ENCODE measurements around the gene ZNF662. TPM values are rescaled to one million over a fixed set of nuclear protein-coding genes. Genes with fewer than 3 reads are reported as not detected.

Gene ZNF662
- total RNA-seq, 1 donor, result 3.5 TPM

- DNase-seq (ENCODE audit: low read depth), result no peak
- no peak for TF ChIP-seq CTCF (IDR thresholded peaks at IDR 0.05; ENCODE audit: insufficient read depth, low read depth, low read length)
- H3K4me3 ChIP-seq (ENCODE audit: low read depth, low read length), result no peak overlapping the region
Measured at GRCh38 chr3:42871592-42872196, 34.2 kb upstream of the ZNF662 start.

- TF ChIP-seq CTCF (IDR thresholded peaks at IDR 0.05; ENCODE audit: insufficient read depth, low read depth, low read length), result no peak
- H3K4me3 ChIP-seq (ENCODE audit: low read depth, low read length), result no peak overlapping the region
- DNase-seq (ENCODE audit: low read depth), result no peak
Measured at GRCh38 chr3:42872718-42873117, 33.2 kb upstream of the ZNF662 start.

- no peak overlapping the region for H3K4me3 ChIP-seq (ENCODE audit: low read depth, low read length)
- no peak for TF ChIP-seq CTCF (IDR thresholded peaks at IDR 0.05; ENCODE audit: insufficient read depth, low read depth, low read length)
- DNase-seq (ENCODE audit: low read depth), result no peak
Measured at GRCh38 chr3:42873221-42873982, 32.5 kb upstream of the ZNF662 start.

GRCh38 chr3:42874749-42875148 is 31.2 kb upstream of the ZNF662 start:
- TF ChIP-seq CTCF (IDR thresholded peaks at IDR 0.05; ENCODE audit: insufficient read depth, low read depth, low read length), result no peak
- H3K4me3 ChIP-seq (ENCODE audit: low read depth, low read length), result no peak overlapping the region
- DNase-seq (ENCODE audit: low read depth), result no peak

GRCh38 chr3:42875325-42876151 is 30.4 kb upstream of the ZNF662 start, which contains the start of gene CYP8B1:
TSS of gene CYP8B1 (minus strand) at chr3:42875879. CDS start at chr3:42875816, 63 bp downstream.
- TF ChIP-seq CTCF (IDR thresholded peaks at IDR 0.05; ENCODE audit: insufficient read depth, low read depth, low read length), result no peak
- DNase-seq (ENCODE audit: low read depth), result no peak
- no peak within 1 kb of the TSS for H3K4me3 ChIP-seq (ENCODE audit: low read depth, low read length)

GRCh38 chr3:42876401-42876800 is 29.5 kb upstream of the ZNF662 start:
- no peak for TF ChIP-seq CTCF (IDR thresholded peaks at IDR 0.05; ENCODE audit: insufficient read depth, low read depth, low read length)
- no peak overlapping the region for H3K4me3 ChIP-seq (ENCODE audit: low read depth, low read length)
- DNase-seq (ENCODE audit: low read depth), result no peak

Data from fibroblast of villous mesenchyme (primary cell).